Hepatic stellate cell (primary cell): ENCODE data around the gene ZNF616.

ENCODE experiments used
- DNase-seq: peaks from one replicate; pipeline ENCODE4 v3.0.0; 2011; ENCODE audit warnings: low spot score

The ZNF616 gene

GRCh38 chr19:52139252-52140031 is at the start of gene ZNF616:
ZNF616 (minus strand) TSS chr19:52139938; CDS start chr19:52130512, 9,426 bp downstream.
- peak; percentile 93 for DNase-seq

- DNase-seq: no peak
Measured at GRCh38 chr19:52188822-52189734, 49.3 kb upstream of the ZNF616 start.

- no peak for DNase-seq
Measured at GRCh38 chr19:52187407-52187806, 47.7 kb upstream of the ZNF616 start.

GRCh38 chr19:52176574-52176973 is 36.8 kb upstream of the ZNF616 start:
- no peak for DNase-seq

DNA sequence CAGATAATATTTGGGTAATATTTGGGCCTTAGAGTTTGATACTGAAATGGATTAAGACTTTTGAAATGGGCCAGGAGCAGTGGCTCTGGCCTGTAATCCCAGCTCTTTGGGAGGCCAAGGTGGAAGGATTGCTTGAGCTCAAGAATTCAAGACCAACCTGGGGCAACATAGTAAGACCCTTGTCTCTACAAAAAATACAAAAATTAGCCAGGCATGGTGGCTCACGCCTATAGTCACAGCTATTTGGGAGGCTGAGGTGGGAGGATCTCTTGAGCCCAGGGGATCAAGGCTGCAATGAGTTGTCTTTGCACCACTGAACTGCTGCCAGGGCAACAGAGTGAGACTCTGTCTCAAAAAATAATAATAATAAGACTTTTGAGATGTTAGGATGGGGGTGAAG is 32.6 kb upstream of the ZNF616 start:
- no peak for DNase-seq

DNA sequence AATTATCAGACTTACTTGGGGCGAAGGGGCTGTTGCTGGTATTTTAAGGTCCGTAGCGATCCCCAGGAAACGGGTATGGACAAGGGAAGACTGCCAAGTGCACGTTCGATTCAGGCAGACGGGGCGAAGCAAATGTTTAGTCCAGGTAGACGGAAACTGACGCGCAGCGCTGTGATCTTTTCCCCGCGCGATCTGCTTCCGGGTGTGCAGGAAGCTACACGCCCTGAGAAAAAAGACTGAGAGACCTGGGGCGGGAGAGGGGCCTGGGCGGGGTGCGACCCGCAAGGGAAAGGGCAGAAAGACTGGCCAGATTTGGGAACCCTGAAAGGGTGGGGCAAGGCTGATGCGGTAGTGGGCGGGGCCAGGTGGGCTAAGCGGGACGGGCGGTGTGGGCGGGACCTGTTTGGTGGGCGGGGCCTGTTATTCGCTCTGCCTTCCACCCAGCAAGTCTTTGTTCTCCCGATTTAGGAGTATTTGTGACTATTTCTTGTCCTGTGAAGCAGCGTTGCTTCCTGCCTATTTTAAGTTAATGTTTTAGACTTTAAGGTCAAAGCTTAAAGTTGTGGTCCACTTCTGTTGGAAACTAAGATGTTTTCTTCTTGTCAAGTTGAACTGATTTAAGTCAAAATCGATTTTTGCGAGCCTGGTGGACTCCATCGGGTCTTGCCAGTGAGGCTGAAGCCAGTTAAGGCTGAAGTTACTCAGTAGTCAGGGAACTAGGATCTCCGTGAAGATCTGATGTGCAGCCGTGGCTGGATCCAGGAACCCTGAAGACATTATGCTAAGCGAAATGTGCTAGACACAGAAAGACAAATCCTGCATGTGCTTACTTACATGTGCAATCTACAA is 31.8 kb upstream of the ZNF616 start, which contains the start of gene ZNF836:
Gene ZNF836 (minus strand): TSS at position 301 of the 849 bp plus-strand sequence. CDS start 3,549 bp downstream, outside the sequence.
- DNase-seq: peak; percentile 79

GRCh38 chr19:52170863-52171320 is 31.2 kb upstream of the ZNF616 start:
- peak; percentile 29 for DNase-seq

DNA sequence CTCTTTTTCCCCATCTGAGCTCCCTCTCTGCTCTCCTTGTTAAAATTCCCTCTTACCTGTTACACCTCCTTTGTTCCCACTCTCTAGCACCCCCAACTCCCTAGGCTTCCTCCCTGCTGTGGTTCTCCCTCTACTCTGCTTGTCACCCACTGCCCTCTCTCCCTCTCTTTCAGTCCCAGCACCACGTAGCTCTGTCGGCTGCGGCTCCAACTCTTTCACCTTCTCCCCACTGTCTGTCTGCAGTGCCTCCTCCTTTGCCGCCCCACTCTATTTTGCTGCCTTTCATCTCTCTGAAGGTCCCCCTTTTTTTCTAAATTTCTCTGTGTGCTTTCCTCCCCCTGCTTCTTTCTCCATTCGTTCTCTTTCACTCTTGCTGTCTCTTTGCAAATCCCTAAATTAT is 30.6 kb upstream of the ZNF616 start:
- no peak for DNase-seq

DNA sequence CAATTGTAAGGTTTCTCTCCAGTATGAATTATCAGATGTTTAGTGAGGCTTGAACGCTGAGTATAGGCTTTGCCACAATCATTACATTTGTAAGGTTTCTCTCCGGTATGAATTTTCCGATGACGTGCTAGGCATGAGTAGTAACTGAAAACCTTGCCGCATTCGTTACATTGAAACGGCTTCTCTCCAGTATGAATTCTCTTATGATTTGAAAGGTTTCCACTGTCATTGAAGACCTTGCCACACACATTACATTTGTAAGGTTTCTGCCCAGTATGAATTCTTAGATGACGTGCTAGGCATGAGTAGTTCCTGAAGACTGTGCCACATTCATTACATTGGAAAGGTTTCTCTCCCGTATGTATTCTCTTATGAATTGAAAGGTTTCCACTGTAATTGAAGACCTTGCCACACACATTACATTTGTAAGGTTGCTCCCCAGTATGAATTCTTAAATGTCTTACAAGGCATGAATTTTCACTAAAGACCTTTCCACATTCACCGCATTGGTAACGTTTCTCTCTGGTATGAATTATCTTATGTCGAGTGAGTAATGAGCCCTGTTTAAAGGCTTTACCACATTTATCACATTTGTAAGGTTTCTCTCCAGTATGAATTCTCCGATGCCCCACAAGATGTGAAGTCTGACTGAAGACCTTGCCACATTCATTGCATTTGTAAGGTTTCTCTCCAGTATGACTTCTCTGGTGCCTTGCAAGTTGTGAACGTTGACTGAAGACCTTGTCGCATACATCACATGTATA is 16.0 kb upstream of the ZNF616 start:
- no peak for DNase-seq

- DNase-seq: no peak
Measured at GRCh38 chr19:52148256-52148655, 8.5 kb upstream of the ZNF616 start.

DNA sequence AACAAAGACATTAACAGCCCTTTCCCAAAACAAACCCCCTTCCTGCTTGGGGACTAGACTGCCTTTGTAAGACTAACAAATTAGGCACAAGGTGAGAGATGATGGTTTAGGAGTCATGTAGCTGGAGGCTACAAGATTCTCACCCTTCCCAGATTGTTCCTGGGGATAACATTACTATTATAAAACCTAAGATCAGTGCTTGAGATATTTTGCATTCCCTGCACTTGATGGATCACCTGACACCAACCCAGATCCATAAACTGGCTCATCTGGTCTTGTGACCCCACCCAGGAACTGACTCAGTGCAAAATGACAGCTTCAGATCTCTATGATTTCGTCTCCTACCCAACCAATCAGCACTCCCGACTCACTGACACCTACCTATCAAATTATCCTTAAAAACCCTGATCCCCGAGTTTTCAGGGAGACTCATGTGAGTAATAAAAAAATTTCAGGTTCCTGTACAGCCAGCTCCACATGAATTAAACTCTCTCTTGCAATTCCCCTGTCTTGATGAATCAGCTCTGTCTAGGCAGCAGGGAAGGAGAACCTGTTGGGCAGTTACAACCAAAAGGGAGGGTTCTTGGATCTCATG is 2.4 kb upstream of the ZNF616 start:
- DNase-seq: no peak

- no peak for DNase-seq
Measured at GRCh38 chr19:52141203-52141602, 1.5 kb upstream of the ZNF616 start.

DNA sequence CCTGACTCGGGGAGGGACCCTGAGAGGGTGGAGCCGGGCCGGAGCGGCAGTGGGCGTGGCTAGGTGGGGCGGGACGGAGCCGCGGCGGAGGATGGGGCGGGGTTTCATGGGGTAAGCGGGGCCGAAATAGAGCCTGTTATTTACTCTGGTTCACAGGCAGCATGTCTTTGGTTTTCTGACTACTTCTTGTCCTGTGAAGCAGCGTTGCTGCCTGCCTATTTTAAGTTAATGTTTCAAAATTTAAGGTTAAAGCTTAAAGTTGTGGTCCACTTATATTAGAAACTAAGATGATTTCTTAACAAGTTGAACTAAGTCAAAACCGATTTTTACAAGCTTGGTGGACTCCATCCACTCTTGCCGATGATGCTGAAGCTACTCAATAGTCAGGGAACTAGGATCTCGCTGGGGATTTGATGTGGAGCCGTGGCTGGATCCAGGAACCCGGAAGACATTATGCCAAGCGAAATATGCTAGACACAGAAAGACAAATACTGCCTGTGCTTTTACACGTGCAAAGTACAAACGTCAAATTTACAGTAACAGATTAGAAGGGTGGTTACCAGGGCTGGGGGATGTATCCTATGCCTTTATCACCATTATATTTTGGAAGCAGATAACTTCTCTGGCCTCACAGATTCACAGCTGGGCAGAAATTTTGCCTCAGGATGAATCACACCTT is 433 bp upstream of the ZNF616 start:
- peak; percentile 8 for DNase-seq

- DNase-seq: no peak
Measured at GRCh38 chr19:52138983-52139251, 821 bp downstream of the ZNF616 start.

DNA sequence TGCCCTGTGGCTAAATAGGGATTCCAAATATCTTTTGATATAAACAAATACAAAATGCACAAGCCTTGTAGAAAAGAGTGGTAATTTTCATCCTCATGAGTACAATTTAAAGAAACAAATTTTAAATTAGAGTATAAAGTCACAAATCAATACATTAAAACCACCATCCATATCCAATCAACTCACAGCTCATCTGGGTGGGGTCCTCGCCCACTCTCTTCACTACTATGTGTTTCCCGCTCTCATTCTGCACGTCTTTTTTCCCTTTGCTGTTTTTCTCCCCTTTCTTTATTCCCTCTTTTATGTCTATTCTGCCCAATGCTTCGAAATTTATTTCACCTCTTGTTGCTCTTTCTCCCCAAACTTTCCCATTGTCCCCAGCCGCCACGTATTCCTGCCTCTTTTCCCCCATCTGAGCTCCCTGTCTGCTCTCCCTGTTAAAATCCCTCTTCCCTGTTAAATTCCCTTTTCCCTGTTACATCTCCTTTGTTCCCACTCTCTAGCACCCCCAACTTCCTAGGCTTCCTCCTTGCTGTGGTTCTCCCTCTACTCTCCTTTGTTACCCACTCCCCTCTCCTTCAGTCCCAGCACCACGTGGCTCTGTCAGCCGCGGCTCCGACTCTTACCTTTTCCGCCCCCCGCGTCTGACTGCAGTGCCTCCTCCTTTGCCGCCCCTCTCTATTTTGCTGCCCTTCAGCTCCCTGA is 1.3 kb downstream of the ZNF616 start:
- DNase-seq: peak; percentile 6

DNA sequence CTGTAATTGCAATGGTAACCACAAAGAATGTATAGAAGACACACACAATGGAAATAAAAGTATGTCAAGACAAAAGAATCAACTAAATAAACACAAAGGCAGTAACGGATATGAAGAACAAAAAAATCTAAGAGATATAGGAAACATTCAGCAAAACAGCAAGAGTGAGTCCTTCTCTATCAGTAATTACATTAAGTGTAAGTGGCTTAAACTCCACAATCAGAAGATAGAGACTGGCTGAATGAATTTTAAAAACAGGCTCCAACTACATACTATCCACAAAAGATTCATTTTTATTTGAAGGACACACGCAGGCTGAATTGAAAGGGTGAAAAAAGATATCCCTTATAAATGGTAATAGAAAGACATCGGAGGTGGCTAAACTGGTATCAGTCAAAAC is 19.5 kb downstream of the ZNF616 start:
- no peak for DNase-seq

DNA sequence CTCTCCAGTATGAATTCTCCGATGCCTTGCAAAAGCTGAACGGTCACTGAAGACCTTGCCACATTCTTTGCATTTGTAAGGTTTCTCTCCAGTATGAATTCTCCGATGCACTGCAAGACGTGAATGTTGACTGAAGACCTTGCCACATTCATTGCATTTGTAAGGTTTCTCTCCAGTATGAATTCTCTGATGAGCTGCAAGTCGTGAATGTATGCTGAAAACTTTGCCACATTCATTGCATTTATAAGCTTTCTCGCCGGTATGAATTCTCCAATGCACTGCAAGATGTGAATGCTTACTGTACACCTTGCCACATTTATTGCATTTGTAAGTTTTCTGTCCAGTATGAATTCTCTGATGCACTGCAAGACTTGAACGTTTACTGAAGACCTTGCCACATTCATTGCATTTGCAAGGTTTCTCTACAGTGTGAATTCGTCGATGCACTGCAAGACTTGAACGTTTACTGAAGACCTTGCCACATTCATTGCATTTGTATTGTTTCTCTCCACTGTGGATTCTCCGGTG is 24.1 kb downstream of the ZNF616 start:
- no peak for DNase-seq

- no peak for DNase-seq
Measured at GRCh38 chr19:52114691-52115090, 25.0 kb downstream of the ZNF616 start.

DNA sequence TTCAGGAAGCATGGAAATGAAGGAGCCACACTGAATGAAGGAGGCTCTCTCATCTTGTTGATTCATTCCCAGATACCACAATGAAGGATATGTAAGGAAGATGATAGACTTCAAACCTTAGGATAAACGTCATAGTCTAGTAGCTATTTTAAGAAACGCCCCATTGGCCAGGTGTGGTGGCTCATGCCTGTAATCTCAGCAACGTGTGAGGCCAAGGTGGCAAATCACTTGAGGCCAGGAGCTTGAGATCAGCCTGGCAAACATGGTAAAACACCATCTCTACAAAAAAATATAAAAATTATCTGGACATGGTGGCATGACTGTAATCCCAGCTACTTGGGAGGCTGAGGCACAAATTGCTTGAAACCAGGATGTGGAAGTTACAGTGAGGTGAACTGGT is 27.1 kb downstream of the ZNF616 start:
- DNase-seq: no peak

GRCh38 chr19:52110780-52111179 is 29.0 kb downstream of the ZNF616 start:
- no peak for DNase-seq
